GM19324 (cell line): ENCODE results near the gene YIPF2.

Experiments used
- ATAC-seq: cut with Tn5 transposase; IDR thresholded peaks from one replicate; pipeline ENCODE4 v1.9.1; 2021; ENCODE audit warnings: mild to moderate bottlenecking, moderate library complexity; ENCODE audit not compliant: unreplicated experiment, low FRiP score

The YIPF2 gene

GRCh38 chr19:10913716-10914340 is 14.6 kb downstream of the YIPF2 start:
- no peak for ATAC-seq

GRCh38 chr19:10912619-10913018 is 15.8 kb downstream of the YIPF2 start:
- ATAC-seq: no peak

- ATAC-seq: no peak
These were observed 16.7 kb downstream of the YIPF2 start for GRCh38 chr19:10911579-10912363.

GRCh38 chr19:10908380-10908960 is 20.0 kb downstream of the YIPF2 start:
- no peak for ATAC-seq

GRCh38 chr19:10907925-10908324 is 20.5 kb downstream of the YIPF2 start:
- ATAC-seq: no peak

- ATAC-seq: no peak
These were observed 29.2 kb downstream of the YIPF2 start for GRCh38 chr19:10899151-10899653.

- no peak for ATAC-seq
These were observed 29.8 kb downstream of the YIPF2 start for GRCh38 chr19:10898633-10899032.

GRCh38 chr19:10896851-10897526 is 31.4 kb downstream of the YIPF2 start:
- ATAC-seq: no peak

- ATAC-seq: no peak
These were observed 32.5 kb downstream of the YIPF2 start for GRCh38 chr19:10895920-10896319.

GRCh38 chr19:10895363-10895762 is 33.1 kb downstream of the YIPF2 start:
- ATAC-seq: no peak

- ATAC-seq: no peak
These were observed 33.6 kb downstream of the YIPF2 start for GRCh38 chr19:10894911-10895213.

GRCh38 chr19:10892256-10892655 is 36.2 kb downstream of the YIPF2 start:
- no peak for ATAC-seq

- no peak for ATAC-seq
These were observed 36.9 kb downstream of the YIPF2 start for GRCh38 chr19:10891405-10892086.

GRCh38 chr19:10889880-10890279 is 38.6 kb downstream of the YIPF2 start:
- no peak for ATAC-seq

GRCh38 chr19:10888421-10888866 is 40.0 kb downstream of the YIPF2 start:
- no peak for ATAC-seq

GRCh38 chr19:10887616-10888367 is 40.6 kb downstream of the YIPF2 start:
- no peak for ATAC-seq

- ATAC-seq: no peak
These were observed 43.0 kb downstream of the YIPF2 start for GRCh38 chr19:10885201-10886169.

- no peak for ATAC-seq
These were observed 44.2 kb downstream of the YIPF2 start for GRCh38 chr19:10884274-10884673.

- no peak for ATAC-seq
These were observed 46.4 kb downstream of the YIPF2 start for GRCh38 chr19:10882108-10882457.
